Natural killer cell (primary cell): ENCODE measurements around the gene SAMD13. TPM values are rescaled to one million over a fixed set of nuclear protein-coding genes. Genes with fewer than 3 reads are reported as not detected.

Experiments
- ATAC-seq, 3 donors: fragments of 150-1000 bp in 2 of 3; fragments of 200-7000 bp in 1 of 3; cut with Tn5 transposase; 1 replicate in 1 of 3; 2 replicates in 2 of 3; pipeline ENCODE4 v1.10.0; 2021; ENCODE audit warnings: mild to moderate bottlenecking in 2 of 3, moderate library complexity in 2 of 3
- DNase-seq, 2 donors: peaks; one replicate each; pipeline versions ENCODE4 v3.0.0 to v3.0.0-alpha.2; 2013 to 2021; ENCODE audit warnings: mixed read lengths in 1 of 2
- H3K27ac ChIP-seq: one replicate; pipeline ENCODE4 v1.5.1; 2013; ENCODE audit warnings: mild to moderate bottlenecking, low read length
- H3K27me3 ChIP-seq: one replicate; pipeline ENCODE4 v1.6.1; 2013; ENCODE audit warnings: low read length; ENCODE audit not compliant: control insufficient read depth, insufficient read depth
- H3K36me3 ChIP-seq: one replicate; pipeline ENCODE4 v1.6.1; 2013; ENCODE audit warnings: low read length; ENCODE audit not compliant: control insufficient read depth, insufficient read depth
- H3K4me1 ChIP-seq: one replicate; pipeline ENCODE4 v1.6.1; 2013; ENCODE audit warnings: low read length; ENCODE audit not compliant: control insufficient read depth, insufficient read depth
- H3K4me3 ChIP-seq: one replicate; pipeline ENCODE4 v1.5.1; 2013; ENCODE audit warnings: low read length
- H3K9me3 ChIP-seq: one replicate; pipeline ENCODE4 v1.6.1; 2013; ENCODE audit warnings: low read length; ENCODE audit not compliant: control insufficient read depth, insufficient read depth
- H3K27ac Mint-ChIP-seq, 2 donors: one replicate each; pipeline ENCODE4 v1.8.0; 2022; ENCODE audit warnings: mild to moderate bottlenecking in 2 of 2, mixed read lengths in 2 of 2, moderate library complexity in 1 of 2
- H3K27me3 Mint-ChIP-seq, 2 donors: one replicate each; pipeline ENCODE4 v1.8.0; 2022; ENCODE audit warnings: low read depth in 2 of 2, mixed read lengths in 2 of 2
- H3K36me3 Mint-ChIP-seq: one replicate; pipeline ENCODE4 v1.8.0; 2022; ENCODE audit warnings: mixed read lengths
- H3K4me1 Mint-ChIP-seq, 2 donors: one replicate each; pipeline ENCODE4 v1.8.0; 2022; ENCODE audit warnings: mixed read lengths in 2 of 2
- H3K4me3 Mint-ChIP-seq: one replicate; pipeline ENCODE4 v1.8.0; 2022; ENCODE audit warnings: mild to moderate bottlenecking, moderate library complexity, mixed read lengths
- H3K9me3 Mint-ChIP-seq, 2 donors: one replicate each; pipeline ENCODE4 v1.8.0; 2022; ENCODE audit warnings: mixed read lengths in 2 of 2
- CTCF ChIP-seq: fragments of 200-600 bp; IDR thresholded peaks from one replicate; pipeline ENCODE4 v1.8.0; 2022; ENCODE audit warnings: antibody characterized with exemption
- WGBS: methylation state at CpG from one replicate; pipeline ENCODE4 v1.1.7; 2013; ENCODE audit warnings: missing lambda C conversion rate; ENCODE audit not compliant: insufficient coverage; 5-methylcytosine and 5-hydroxymethylcytosine counted together
- intact Hi-C: fragments of 100-400 bp; cut with micrococcal nuclease; formaldehyde crosslinking; loops from one replicate; pipeline ENCODE4 v1.14.2; 2022
- total RNA-seq, 4 donors: library from RNA; stranded (reverse); fragments of 120-200 nt in 1 of 4; gene quantifications; one replicate each; pipeline versions ENCODE4 v1.2.3 to v1.2.4, GENCODE V29; 2013 to 2022

The SAMD13 gene
- total RNA-seq, 3 donors from 2014 or later (not counting 1 experiment from before 2014, with no cell fraction given), result 0.40 TPM; not detected in 2

DNA sequence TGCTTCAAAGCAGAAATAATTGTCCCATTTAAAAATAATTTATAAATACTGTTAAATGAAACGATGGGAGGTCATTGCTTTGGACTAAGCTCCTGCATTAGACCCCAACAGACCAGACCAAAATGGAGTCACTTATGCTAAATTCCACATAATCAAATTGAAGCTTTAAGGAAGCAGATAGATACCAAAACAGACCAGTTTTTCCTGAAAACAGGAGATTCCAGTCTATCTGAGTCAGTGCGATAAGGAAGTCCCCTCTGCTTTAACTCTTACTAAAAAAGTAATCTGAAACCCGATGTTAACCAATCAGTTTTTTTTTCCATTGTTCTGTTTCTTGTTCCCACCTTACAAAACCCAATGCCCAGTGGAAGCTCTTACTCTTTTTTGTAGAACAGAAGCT, 80.6 kb downstream of the SAMD13 start:
- H3K27ac Mint-ChIP-seq, result no peak overlapping the region
- Histone ChIP-seq H3K4me1 (no peaks in the 10 kb centered on the region), H3K4me3 (no peak overlapping the region), H3K9me3 (no peaks in the 10 kb centered on the region), H3K27ac (no peak overlapping the region), H3K27me3 (no peaks in the 10 kb centered on the region), H3K36me3 (no peaks in the 10 kb centered on the region)
- H3K4me3 Mint-ChIP-seq, result no peak overlapping the region
- DNase-seq (no peak), ATAC-seq (no peak)
- intact Hi-C loops, result no loop called here
- no peak for TF ChIP-seq CTCF
- H3K27me3 Mint-ChIP-seq, result peaks cover 0 to 8% of the 10 kb centered on the region in 2 donors
- no peaks in the 10 kb centered on the region for H3K36me3 Mint-ChIP-seq
- H3K4me1 Mint-ChIP-seq, result no peaks in the 10 kb centered on the region
- H3K9me3 Mint-ChIP-seq, result no peaks in the 10 kb centered on the region
- 84% methylated on average over 3 of the region's 3 CpGs for WGBS

DNA sequence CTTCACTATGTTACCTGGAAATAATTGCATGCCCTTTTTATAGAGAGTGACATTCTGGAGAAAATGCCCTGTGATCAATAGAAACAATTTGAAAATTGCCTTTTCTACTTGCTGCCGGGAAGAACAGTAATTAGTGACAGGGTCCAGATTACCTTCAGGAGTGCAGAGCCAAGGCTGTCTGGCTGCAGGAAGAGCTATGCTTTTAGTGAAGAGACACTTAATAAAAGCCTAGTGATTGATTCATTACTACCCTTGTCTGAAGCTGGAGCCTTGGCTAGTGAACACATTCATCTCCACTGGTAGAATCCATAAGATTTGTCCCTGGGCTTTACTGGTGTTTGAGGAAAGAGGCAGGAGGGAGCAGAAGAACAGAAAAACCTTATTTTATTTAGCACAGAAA, 83.8 kb downstream of the SAMD13 start:
- H3K27ac Mint-ChIP-seq, result no peak overlapping the region
- H3K4me1 ChIP-seq, result no peaks in the 10 kb centered on the region
- no peaks in the 10 kb centered on the region for H3K36me3 Mint-ChIP-seq
- no peaks in the 10 kb centered on the region for H3K4me1 Mint-ChIP-seq
- no peak for TF ChIP-seq CTCF
- ATAC-seq (no peak), DNase-seq (no peak)
- H3K27me3 ChIP-seq, result no peaks in the 10 kb centered on the region
- H3K27me3 Mint-ChIP-seq, result peaks cover 0 to 8% of the 10 kb centered on the region in 2 donors
- H3K36me3 ChIP-seq, result no peaks in the 10 kb centered on the region
- WGBS, result 95% methylated on average over 1 of the region's 1 CpG
- no peak overlapping the region for H3K4me3 Mint-ChIP-seq
- H3K9me3 ChIP-seq, result no peaks in the 10 kb centered on the region
- H3K27ac ChIP-seq, result no peak overlapping the region
- intact Hi-C loops, result no loop called here
- no peak overlapping the region for H3K4me3 ChIP-seq
- H3K9me3 Mint-ChIP-seq, result no peaks in the 10 kb centered on the region

- TF ChIP-seq CTCF, result no peak
- no peak overlapping the region for H3K27ac Mint-ChIP-seq
- DNase-seq (no peak), ATAC-seq (no peak)
- Histone ChIP-seq H3K36me3 (no peaks in the 10 kb centered on the region), H3K27ac (no peak overlapping the region), H3K27me3 (no peaks in the 10 kb centered on the region), H3K4me1 (no peaks in the 10 kb centered on the region), H3K4me3 (no peak overlapping the region), H3K9me3 (no peaks in the 10 kb centered on the region)
- H3K4me3 Mint-ChIP-seq, result no peak overlapping the region
- 89% methylated on average over 5 of the region's 5 CpGs for WGBS
- no peaks in the 10 kb centered on the region for H3K9me3 Mint-ChIP-seq
- intact Hi-C loops, result no loop called here
- H3K4me1 Mint-ChIP-seq, result no peaks in the 10 kb centered on the region
- H3K36me3 Mint-ChIP-seq, result no peaks in the 10 kb centered on the region
- H3K27me3 Mint-ChIP-seq, result peaks cover 0 to 8% of the 10 kb centered on the region in 2 donors
Observed at GRCh38 chr1:84386716-84387479, 85.4 kb downstream of the SAMD13 start.
